H9 (cell line): ENCODE measurements around the gene ZNF664. TPM values are rescaled to one million over a fixed set of nuclear protein-coding genes. Genes with fewer than 3 reads are reported as not detected.

Source experiments
- DNase-seq: peaks from one replicate; pipeline ENCODE4 v3.0.0-alpha.2; 2017
- H2AFZ ChIP-seq: one replicate; pipeline ENCODE4 v1.6.1; 2013; ENCODE audit warnings: mild to moderate bottlenecking, low read length, control low read depth, moderate library complexity
- H2AK5ac ChIP-seq: 2 replicates; pipeline ENCODE4 v1.6.1; 2013; ENCODE audit warnings: low read length, control low read depth, mixed read lengths; ENCODE audit not compliant: insufficient read length
- H2BK120ac ChIP-seq: one replicate; pipeline ENCODE4 v1.6.1; 2013; ENCODE audit warnings: low read depth, mild to moderate bottlenecking, low read length, control low read depth, inconsistent platforms; ENCODE audit not compliant: poor library complexity, severe bottlenecking
- H2BK12ac ChIP-seq: 2 replicates; pipeline ENCODE4 v1.6.1; 2013; ENCODE audit warnings: low read length, control low read depth, mixed read lengths, low read depth; ENCODE audit not compliant: insufficient read length
- H2BK15ac ChIP-seq: 2 replicates; pipeline ENCODE4 v1.6.1; 2013; ENCODE audit warnings: low read depth, low read length, control low read depth
- H2BK20ac ChIP-seq: one replicate; pipeline ENCODE4 v1.6.1; 2013; ENCODE audit warnings: low read depth, mild to moderate bottlenecking, low read length, control low read depth, inconsistent platforms; ENCODE audit not compliant: poor library complexity, severe bottlenecking
- H2BK5ac ChIP-seq: 2 replicates; pipeline ENCODE4 v1.6.1; 2013; ENCODE audit warnings: low read length, control low read depth, mixed read lengths; ENCODE audit not compliant: insufficient read length
- H3K14ac ChIP-seq: 2 replicates; pipeline ENCODE4 v1.6.1; 2013; ENCODE audit warnings: low read length, control low read depth; ENCODE audit not compliant: insufficient read depth
- H3K18ac ChIP-seq: 2 replicates; pipeline ENCODE4 v1.6.1; 2013; ENCODE audit warnings: low read depth, mild to moderate bottlenecking, mixed read lengths, low read length, control low read depth; ENCODE audit not compliant: insufficient read length
- H3K23ac ChIP-seq: 2 replicates; pipeline ENCODE4 v1.6.1; 2013; ENCODE audit warnings: low read length, control low read depth, mixed read lengths, low read depth; ENCODE audit not compliant: insufficient read length
- H3K23me2 ChIP-seq: 2 replicates; pipeline ENCODE4 v1.6.1; 2013; ENCODE audit warnings: low read depth, mild to moderate bottlenecking, mixed read lengths, low read length, control low read depth; ENCODE audit not compliant: insufficient read length, poor library complexity, severe bottlenecking
- H3K27ac ChIP-seq: 2 replicates; pipeline ENCODE4 v1.5.1; 2013; ENCODE audit warnings: low read length, control low read depth, mixed read lengths, low read depth; ENCODE audit not compliant: insufficient read length
- H3K27me3 ChIP-seq: 2 replicates; pipeline ENCODE4 v1.6.1; 2013; ENCODE audit warnings: low read length, control low read depth, inconsistent platforms; ENCODE audit not compliant: insufficient read depth
- H3K4ac ChIP-seq: 2 replicates; pipeline ENCODE4 v1.6.1; 2013; ENCODE audit warnings: low read depth, mild to moderate bottlenecking, control low read depth, inconsistent platforms, low read length, moderate library complexity
- H3K4me1 ChIP-seq: 2 replicates; pipeline ENCODE4 v1.6.1; 2013; ENCODE audit warnings: low read length, control low read depth, inconsistent platforms; ENCODE audit not compliant: insufficient read depth
- H3K4me2 ChIP-seq: 2 replicates; pipeline ENCODE4 v1.6.1; 2013; ENCODE audit warnings: low read length, control low read depth, mixed read lengths; ENCODE audit not compliant: insufficient read length, insufficient read depth
- H3K56ac ChIP-seq: 2 replicates; pipeline ENCODE4 v1.6.1; 2013; ENCODE audit warnings: low read depth, mild to moderate bottlenecking, mixed read lengths, low read length, control low read depth; ENCODE audit not compliant: insufficient read length
- H3K79me1 ChIP-seq: 2 replicates; pipeline ENCODE4 v1.6.1; 2013; ENCODE audit warnings: low read depth, mild to moderate bottlenecking, moderate library complexity, low read length, control low read depth, inconsistent platforms; ENCODE audit not compliant: insufficient read depth, poor library complexity, severe bottlenecking
- H3K79me2 ChIP-seq: 2 replicates; pipeline ENCODE4 v1.6.1; 2013; ENCODE audit warnings: low read length, control low read depth, inconsistent platforms; ENCODE audit not compliant: insufficient read depth
- H3K9ac ChIP-seq: 2 replicates; pipeline ENCODE4 v1.6.1; 2013; ENCODE audit warnings: low read length, control low read depth, mixed read lengths; ENCODE audit not compliant: insufficient read length; ENCODE audit errors: extremely low read depth
- H3K9me3 ChIP-seq: one replicate; pipeline ENCODE4 v1.6.1; 2013; ENCODE audit warnings: low read depth, low read length, inconsistent platforms; ENCODE audit not compliant: control insufficient read depth
- H3T11ph ChIP-seq: one replicate; pipeline ENCODE4 v1.6.1; 2013; ENCODE audit warnings: mild to moderate bottlenecking, low read length, control low read depth, inconsistent platforms
- H4K20me1 ChIP-seq: one replicate; pipeline ENCODE4 v1.6.1; 2013; ENCODE audit not compliant: control insufficient read depth, insufficient read length, insufficient read depth
- H4K5ac ChIP-seq: 2 replicates; pipeline ENCODE4 v1.6.1; 2013; ENCODE audit warnings: low read depth, mild to moderate bottlenecking, mixed read lengths, low read length, control low read depth; ENCODE audit not compliant: insufficient read length
- H4K8ac ChIP-seq: replicated peaks from 2 replicates; pipeline ENCODE4 v1.6.1; 2013; ENCODE audit warnings: low read length, control low read depth, mixed read lengths, low read depth; ENCODE audit not compliant: insufficient read length
- H4K91ac ChIP-seq: 2 replicates; pipeline ENCODE4 v1.6.1; 2013; ENCODE audit warnings: low read depth, mild to moderate bottlenecking, moderate library complexity, mixed read lengths, low read length, control low read depth; ENCODE audit not compliant: insufficient read length
- H3K27ac Mint-ChIP-seq, 3 experiments: 2 replicates in 2 of 3; 3 replicates in 1 of 3; pipeline ENCODE4 v1.8.0; 2020 to 2021; ENCODE audit warnings: mixed read lengths in 3 of 3, mild to moderate bottlenecking in 1 of 3, moderate library complexity in 1 of 3
- H3K27me3 Mint-ChIP-seq: 2 replicates; pipeline ENCODE4 v1.8.0; 2021; ENCODE audit warnings: low read depth, mild to moderate bottlenecking, moderate library complexity, mixed read lengths
- H3K36me3 Mint-ChIP-seq, 3 experiments: 2 replicates in 2 of 3; 3 replicates in 1 of 3; pipeline ENCODE4 v1.8.0; 2020 to 2021; ENCODE audit warnings: low read depth in 3 of 3, mixed read lengths in 3 of 3; ENCODE audit not compliant: insufficient read depth in 1 of 3
- H3K4me1 Mint-ChIP-seq, 2 experiments: 2 replicates each; pipeline ENCODE4 v1.8.0; 2020; ENCODE audit warnings: mixed read lengths in 2 of 2
- H3K4me3 Mint-ChIP-seq, 2 experiments: 2 replicates in 1 of 2; 3 replicates in 1 of 2; pipeline ENCODE4 v1.8.0; 2020 to 2021; ENCODE audit warnings: mild to moderate bottlenecking in 2 of 2, mixed read lengths in 2 of 2, moderate library complexity in 1 of 2
- H3K9me3 Mint-ChIP-seq, 2 experiments: 2 replicates in 1 of 2; 3 replicates in 1 of 2; pipeline ENCODE4 v1.8.0; 2020; ENCODE audit warnings: mild to moderate bottlenecking in 2 of 2, mixed read lengths in 2 of 2, moderate library complexity in 1 of 2
- WGBS: extraction: QIAGEN DNeasy Blood & Tissue Kit; methylation state at CpG from one replicate; pipeline ENCODE4 v1.1.7; 2013; ENCODE audit warnings: missing lambda C conversion rate, low lambda C conversion rate, mixed read lengths; ENCODE audit not compliant: insufficient read length; ENCODE audit errors: extremely low coverage; 5-methylcytosine and 5-hydroxymethylcytosine counted together
- total RNA-seq: library from RNA; stranded (reverse); gene quantifications from 2 replicates; pipeline ENCODE4 v1.2.1, GENCODE V29; 2021
- TF ChIP-seq, protein P1 (sequence below): fragments of 200-600 bp; sonication (generic); conservative IDR thresholded peaks from 3 replicates; pipeline ENCODE4 v1.8.0; 2021; ENCODE audit warnings: antibody characterized with exemption, mild to moderate bottlenecking

The ZNF664 gene
- total RNA-seq, 1 experiment from 2014 or later, result 29.5 TPM

GRCh38 chr12:123979566-123979965 is 6.6 kb downstream of the ZNF664 start:
- H2BK12ac ChIP-seq, result no peak overlapping the region
- no peak overlapping the region for H2BK15ac ChIP-seq
- H3K14ac ChIP-seq, result no peak overlapping the region
- no peak overlapping the region for H2BK5ac ChIP-seq
- H2AK5ac ChIP-seq, result no peak overlapping the region
- H3K4me1 ChIP-seq, result no peaks in the 10 kb centered on the region
- peaks cover 8% of the 10 kb centered on the region for H3K27me3 ChIP-seq
- H3K36me3 Mint-ChIP-seq, result peaks cover 7 to 20% (median 15%) of the 10 kb centered on the region in 3 experiments; a peak in 6 of 7 replicates
- H3K4me2 ChIP-seq, result no peak overlapping the region
- H4K91ac ChIP-seq, result no peak overlapping the region
- no peak overlapping the region for H2AFZ ChIP-seq
- no peak overlapping the region for H3K4ac ChIP-seq
- TF ChIP-seq, protein P1, sequence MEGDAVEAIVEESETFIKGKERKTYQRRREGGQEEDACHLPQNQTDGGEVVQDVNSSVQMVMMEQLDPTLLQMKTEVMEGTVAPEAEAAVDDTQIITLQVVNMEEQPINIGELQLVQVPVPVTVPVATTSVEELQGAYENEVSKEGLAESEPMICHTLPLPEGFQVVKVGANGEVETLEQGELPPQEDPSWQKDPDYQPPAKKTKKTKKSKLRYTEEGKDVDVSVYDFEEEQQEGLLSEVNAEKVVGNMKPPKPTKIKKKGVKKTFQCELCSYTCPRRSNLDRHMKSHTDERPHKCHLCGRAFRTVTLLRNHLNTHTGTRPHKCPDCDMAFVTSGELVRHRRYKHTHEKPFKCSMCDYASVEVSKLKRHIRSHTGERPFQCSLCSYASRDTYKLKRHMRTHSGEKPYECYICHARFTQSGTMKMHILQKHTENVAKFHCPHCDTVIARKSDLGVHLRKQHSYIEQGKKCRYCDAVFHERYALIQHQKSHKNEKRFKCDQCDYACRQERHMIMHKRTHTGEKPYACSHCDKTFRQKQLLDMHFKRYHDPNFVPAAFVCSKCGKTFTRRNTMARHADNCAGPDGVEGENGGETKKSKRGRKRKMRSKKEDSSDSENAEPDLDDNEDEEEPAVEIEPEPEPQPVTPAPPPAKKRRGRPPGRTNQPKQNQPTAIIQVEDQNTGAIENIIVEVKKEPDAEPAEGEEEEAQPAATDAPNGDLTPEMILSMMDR, result no peak
- H4K5ac ChIP-seq, result no peak overlapping the region
- no peaks in the 10 kb centered on the region for H4K20me1 ChIP-seq
- no peak overlapping the region for H3T11ph ChIP-seq
- WGBS, result no CpG with 5 or more reads among the region's 6 CpGs
- H3K27me3 Mint-ChIP-seq, result peaks cover 74% of the 10 kb centered on the region
- H3K9ac ChIP-seq, result no peak overlapping the region
- H3K79me1 ChIP-seq, result peaks cover 2% of the 10 kb centered on the region
- H3K18ac ChIP-seq, result no peak overlapping the region
- H3K27ac ChIP-seq, result no peak overlapping the region
- H3K4me3 Mint-ChIP-seq, result no peak overlapping the region
- H3K9me3 ChIP-seq, result no peaks in the 10 kb centered on the region
- H3K9me3 Mint-ChIP-seq, result no peaks in the 10 kb centered on the region
- no peak overlapping the region for H3K27ac Mint-ChIP-seq
- no peak overlapping the region for H3K56ac ChIP-seq
- no peak overlapping the region for H4K8ac ChIP-seq
- peaks cover under 1 to 17% of the 10 kb centered on the region in 2 experiments; a peak in 3 of 4 replicates for H3K4me1 Mint-ChIP-seq
- no peak overlapping the region for H2BK120ac ChIP-seq
- no peaks in the 10 kb centered on the region for H3K23me2 ChIP-seq
- H3K23ac ChIP-seq, result no peak overlapping the region
- H2BK20ac ChIP-seq, result no peak overlapping the region
- no peaks in the 10 kb centered on the region for H3K79me2 ChIP-seq
- DNase-seq, result no peak
